Urinary bladder (tissue), 4 donors: ENCODE data around the gene ITGB5. TPM values are rescaled to one million over a fixed set of nuclear protein-coding genes. Genes with fewer than 3 reads are reported as not detected.
"Not testable (repeated sequence)": the region's sequence is repeated elsewhere in the genome, so short reads cannot be mapped to it uniquely, and the experiment has no call there.

Experiments used
- DNase-seq: peaks from one replicate; pipeline ENCODE4 v3.0.0-alpha.2; 2015; ENCODE audit errors: extremely low spot score
- H3K27ac ChIP-seq: one replicate; pipeline ENCODE4 v1.5.1; 2013; ENCODE audit warnings: low read depth, mild to moderate bottlenecking, moderate library complexity
- H3K36me3 ChIP-seq: one replicate; pipeline ENCODE4 v1.6.1; 2013; ENCODE audit warnings: mild to moderate bottlenecking, moderate library complexity; ENCODE audit not compliant: insufficient read depth
- H3K4me1 ChIP-seq: one replicate; pipeline ENCODE4 v1.6.1; 2013; ENCODE audit warnings: mild to moderate bottlenecking, moderate library complexity; ENCODE audit not compliant: insufficient read depth
- H3K4me3 ChIP-seq: one replicate; pipeline ENCODE4 v1.5.1; 2013; ENCODE audit warnings: low read depth, low read length
- WGBS: extraction: QIAGEN DNeasy Blood & Tissue Kit; methylation state at CpG from one replicate; pipeline ENCODE4 v1.1.7; 2013; 5-methylcytosine and 5-hydroxymethylcytosine counted together
- polyA plus RNA-seq: library from polyadenylated mRNA; stranded (reverse); fragments of 200-250 nt; gene quantifications from one replicate; pipeline ENCODE4 v1.2.3, GENCODE V29; 2013
- total RNA-seq: library from RNA; depleted of rRNA; stranded (reverse); fragments of >200 nt; gene quantifications from one replicate; pipeline ENCODE4 v1.2.3, GENCODE V29; 2014
- donor health status: healthy with polysubstance abuse.
- donor health status: healthy.

The ITGB5 gene
- total and polyA plus RNA-seq, 2 donors = 32.9 to 77.2 TPM

DNA sequence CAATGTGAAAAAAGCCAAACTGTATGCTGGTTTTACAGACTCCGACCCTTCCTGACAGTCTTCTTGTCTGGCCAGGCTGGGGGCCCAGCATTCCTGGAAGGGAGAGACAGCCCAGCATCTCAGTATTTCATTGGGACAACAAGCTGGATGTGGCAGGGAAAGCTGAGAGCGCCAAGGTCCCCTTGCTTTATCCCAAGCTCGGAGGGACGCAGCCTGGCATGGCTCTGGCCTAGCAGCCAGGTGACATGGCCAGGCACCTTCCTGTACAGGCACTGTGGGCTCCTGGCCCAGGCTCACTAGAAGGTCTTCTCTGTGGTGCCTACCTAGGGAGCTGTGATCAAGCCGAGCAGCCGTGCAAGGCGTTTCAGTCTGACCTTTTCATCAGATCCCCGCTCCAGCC is 124.0 kb downstream of the ITGB5 start:
- DNase-seq = no peak
- Histone ChIP-seq H3K36me3 (no peaks in the 10 kb centered on the region), H3K27ac (no peak overlapping the region), H3K4me1 (no peaks in the 10 kb centered on the region), H3K4me3 (no peak overlapping the region)
- WGBS = 96% methylated on average over 8 of the region's 8 CpGs

DNA sequence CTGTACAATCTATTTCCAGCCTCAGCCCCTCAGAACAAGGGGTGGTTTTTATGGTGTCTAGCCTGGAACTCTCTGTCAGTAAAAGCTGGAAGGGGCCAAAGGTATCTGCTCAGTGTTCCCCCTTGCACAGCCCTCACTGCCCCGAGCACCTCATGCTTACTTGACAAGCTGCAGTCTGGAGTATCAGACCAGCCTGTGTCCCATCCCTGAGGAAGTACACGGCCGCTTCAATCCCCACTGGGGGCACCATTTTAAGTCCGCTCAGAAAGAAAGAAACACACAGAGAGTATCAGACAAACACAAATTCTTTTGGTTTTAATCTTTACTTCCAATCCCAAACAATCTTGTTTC is 124.5 kb downstream of the ITGB5 start:
- Histone ChIP-seq H3K4me1 (no peaks in the 10 kb centered on the region), H3K36me3 (no peaks in the 10 kb centered on the region), H3K27ac (no peak overlapping the region), H3K4me3 (no peak overlapping the region)
- no peak for DNase-seq
- 93% methylated on average over 4 of the region's 4 CpGs for WGBS

DNA sequence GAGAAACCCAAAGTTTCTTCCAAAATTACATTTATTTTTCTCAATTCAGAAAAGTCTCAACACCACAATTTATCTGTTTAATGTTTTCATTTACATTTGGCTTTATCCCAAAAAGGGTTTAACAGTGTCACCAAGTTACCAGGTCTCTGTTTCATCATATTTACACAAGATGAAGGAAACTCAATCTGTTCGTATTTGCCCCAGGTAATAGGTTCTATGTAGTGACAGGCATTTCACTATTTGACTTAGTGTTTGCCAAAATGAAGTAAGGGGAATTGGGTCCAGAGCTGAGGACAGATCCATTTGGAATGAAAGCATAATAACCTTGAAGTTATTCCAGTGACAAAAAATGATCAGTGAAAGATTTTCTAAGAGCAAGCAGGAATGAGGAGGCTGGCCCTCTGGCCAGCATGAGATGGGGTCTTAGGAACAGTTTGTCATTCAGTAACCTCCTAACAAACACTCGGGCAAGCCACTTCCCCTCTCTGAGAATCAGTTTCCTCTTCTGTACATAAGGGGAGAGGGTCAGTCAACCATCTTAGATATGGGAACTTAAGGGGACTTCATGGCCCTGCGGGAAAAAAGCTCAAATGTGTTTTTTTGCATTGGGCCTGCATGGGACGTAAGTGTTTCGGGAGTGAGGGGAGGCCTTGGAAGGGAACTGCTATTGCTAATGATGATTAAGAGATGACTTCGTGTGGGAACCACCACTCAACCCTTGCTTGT is 125.1 kb downstream of the ITGB5 start:
- no peak overlapping the region for H3K27ac ChIP-seq
- H3K36me3 ChIP-seq = no peaks in the 10 kb centered on the region
- WGBS = 81% methylated on average over 6 of the region's 6 CpGs
- no peak for DNase-seq
- no peak overlapping the region for H3K4me3 ChIP-seq
- H3K4me1 ChIP-seq = no peaks in the 10 kb centered on the region

DNA sequence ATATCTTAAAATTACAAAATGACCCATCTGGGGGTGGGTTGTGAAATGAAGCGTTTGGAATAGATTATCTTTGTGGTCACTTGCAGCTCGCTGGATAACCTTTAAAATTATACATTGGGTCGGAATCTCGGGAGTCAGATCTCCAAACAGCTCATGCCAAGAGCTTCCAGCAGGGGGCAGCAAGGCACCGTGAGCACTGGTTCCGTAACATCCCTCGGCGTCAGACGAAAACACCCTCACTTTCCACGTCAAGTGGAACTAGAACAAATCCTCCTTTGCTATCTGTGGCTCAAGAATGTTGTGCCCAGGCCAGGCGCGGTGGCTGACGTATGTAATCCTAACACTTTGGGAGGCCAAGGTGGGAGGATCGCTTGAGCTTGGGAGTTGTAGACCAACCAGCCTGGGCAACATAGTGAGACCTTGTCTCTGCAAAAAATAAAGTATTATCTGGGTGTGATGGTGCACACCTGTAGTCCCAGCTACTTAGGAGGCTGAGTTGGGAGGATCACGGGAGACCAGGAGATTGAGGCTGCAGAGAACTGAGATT is 125.8 kb downstream of the ITGB5 start:
- peak; percentile 64 for DNase-seq
- H3K4me3 ChIP-seq = no peak overlapping the region
- no peaks in the 10 kb centered on the region for H3K4me1 ChIP-seq
- H3K27ac ChIP-seq = no peak overlapping the region
- H3K36me3 ChIP-seq = no peaks in the 10 kb centered on the region
- WGBS = 8% methylated on average over 15 of the region's 15 CpGs

DNA sequence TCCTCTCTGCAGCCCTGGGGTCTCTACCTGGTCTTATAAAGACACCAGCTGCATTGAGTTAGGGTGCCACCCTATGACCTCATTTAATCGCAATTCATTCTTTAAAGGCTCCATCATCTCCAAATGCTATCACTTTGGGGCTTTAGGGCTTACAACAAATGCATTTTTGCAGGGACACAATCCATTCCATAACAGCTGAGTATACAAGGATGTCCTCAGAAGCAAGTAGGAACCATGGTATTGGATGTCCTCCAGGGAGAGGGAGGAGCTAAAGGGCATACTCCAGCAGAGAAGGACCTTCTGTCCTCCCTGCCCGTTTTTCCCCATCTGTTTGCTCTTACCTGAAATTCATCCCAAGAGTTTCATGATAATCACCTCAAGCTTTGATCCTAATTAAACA is 126.6 kb downstream of the ITGB5 start:
- Histone ChIP-seq H3K4me1 (no peaks in the 10 kb centered on the region), H3K36me3 (no peaks in the 10 kb centered on the region), H3K4me3 (no peak overlapping the region), H3K27ac (no peak overlapping the region)
- WGBS = 41% methylated on average over 2 of the region's 2 CpGs
- DNase-seq = no peak

DNA sequence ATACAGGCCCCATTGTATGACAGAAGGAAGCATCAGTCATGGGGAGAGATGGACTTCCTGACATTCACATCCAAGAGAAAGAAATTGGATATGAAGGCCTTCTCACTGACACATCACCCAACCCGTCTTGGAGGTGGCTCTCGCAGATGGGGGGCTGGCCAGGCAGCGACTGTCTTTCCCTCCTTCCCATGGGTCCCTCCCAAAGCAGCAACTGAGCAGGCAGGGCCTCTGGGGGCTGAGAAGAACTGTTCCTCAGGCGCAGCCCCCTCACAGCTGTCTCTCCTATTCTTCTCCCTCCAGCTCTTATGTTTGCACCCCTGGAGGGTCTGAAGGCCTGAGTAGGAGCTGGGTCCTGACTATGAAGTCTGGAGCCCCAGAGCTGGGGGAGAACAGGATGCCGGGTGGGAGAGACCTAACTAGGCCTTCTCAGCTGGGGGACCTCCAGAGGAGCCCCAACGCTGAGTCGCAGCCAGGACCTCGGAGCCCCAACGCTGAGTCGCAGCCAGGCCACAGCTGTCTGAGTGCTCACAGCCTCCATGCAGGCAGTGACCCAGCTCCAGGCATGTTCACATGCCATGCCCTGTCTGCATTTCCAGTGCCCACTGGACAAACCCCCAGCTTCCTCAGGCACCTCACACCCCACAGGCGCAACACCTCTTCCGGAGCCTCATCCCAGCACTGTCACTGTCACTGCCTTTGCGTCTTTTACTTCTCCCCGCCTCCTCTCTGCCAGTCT is 127.3 kb downstream of the ITGB5 start:
- WGBS = 84% methylated on average over 14 of the region's 14 CpGs
- Histone ChIP-seq H3K4me1 (no peaks in the 10 kb centered on the region), H3K27ac (no peak overlapping the region), H3K36me3 (no peaks in the 10 kb centered on the region), H3K4me3 (no peak overlapping the region)
- DNase-seq = no peak

DNA sequence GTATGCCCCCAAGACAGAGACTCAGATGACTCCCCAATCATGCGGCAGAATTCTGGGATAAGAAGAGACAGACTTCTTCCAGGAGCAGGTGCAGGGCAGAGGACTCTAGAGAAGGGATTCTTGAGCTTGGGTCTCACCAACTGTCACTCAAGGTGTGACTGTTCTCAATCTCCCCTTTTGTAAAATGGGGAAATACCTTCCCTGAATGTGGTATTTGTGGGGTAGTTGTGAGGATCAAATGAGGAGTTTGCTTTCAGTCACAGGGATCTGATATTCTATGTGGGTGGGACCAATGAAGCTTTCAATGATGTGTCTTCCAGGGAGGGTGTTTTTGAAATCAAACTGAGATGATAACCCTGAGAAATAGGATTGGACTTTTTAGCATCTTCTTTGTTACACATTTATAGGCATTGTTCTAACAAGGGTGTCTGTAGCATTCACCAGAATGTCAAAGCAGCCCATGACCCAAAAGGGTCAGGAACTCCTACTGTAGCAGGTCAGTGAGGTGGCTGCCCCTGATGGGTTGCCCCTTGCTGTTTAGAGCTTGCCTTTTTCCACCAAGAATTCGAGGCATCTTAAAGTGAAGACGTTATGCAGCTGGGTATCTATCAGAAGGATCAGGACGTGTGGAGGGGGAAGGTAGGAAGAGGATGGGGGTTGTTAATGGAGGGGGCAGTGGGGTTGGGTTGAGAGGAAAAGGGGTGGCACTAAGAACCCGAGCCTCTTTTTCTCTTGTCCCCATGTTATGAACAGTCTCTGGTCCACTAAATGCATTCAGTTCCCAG is 128.1 kb downstream of the ITGB5 start:
- H3K27ac ChIP-seq = no peak overlapping the region
- H3K4me3 ChIP-seq = no peak overlapping the region
- no peak for DNase-seq
- no peaks in the 10 kb centered on the region for H3K4me1 ChIP-seq
- H3K36me3 ChIP-seq = no peaks in the 10 kb centered on the region
- WGBS = 69% methylated on average over 5 of the region's 5 CpGs

DNA sequence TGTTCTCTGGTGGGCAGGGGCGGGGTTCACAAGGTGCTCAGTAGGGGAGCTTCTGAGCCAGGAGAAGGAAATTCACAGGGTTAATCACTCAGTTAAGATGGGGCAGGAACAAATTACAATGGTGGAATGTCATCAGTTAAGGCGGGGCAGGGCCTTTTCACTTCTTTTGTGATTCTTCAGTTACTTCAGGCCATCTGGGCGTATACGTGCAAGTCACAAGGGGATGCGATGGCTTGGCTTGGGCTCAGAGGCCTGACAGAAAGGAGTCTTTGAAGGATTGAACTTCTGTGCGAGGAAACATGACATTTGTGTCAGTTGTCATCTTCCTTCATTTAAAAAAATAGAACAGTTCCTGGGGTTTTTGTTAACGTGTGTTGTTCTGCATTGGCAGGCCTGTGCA is 129.2 kb downstream of the ITGB5 start:
- H3K4me3 ChIP-seq, H3K27ac ChIP-seq, H3K36me3 ChIP-seq, DNase-seq, H3K4me1 ChIP-seq: not testable (repeated sequence)
- WGBS = 87% methylated on average over 7 of the region's 7 CpGs

DNA sequence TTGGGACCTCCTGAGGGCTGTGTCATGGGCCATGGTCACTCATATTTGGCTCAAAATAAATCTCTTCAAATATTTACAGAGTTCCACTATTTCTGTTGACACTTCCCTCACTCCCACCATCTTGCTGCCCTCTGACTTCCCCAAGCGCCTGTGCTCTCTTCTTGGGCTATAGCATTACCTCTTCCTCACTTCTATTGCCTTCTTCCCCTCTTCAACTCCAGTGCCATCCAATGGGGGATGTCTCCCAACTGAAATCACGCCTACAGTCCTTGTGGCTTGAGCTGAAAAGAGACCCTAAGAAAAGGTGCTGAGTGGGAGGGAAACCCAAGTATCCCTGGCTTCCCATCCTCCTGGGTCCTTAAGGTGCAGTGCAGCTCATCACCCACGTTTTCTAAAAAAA is 135.1 kb downstream of the ITGB5 start:
- 81% methylated on average over 3 of the region's 3 CpGs for WGBS
- no peak for DNase-seq
- no peaks in the 10 kb centered on the region for H3K4me1 ChIP-seq
- no peak overlapping the region for H3K4me3 ChIP-seq
- H3K27ac ChIP-seq = no peak overlapping the region
- no peaks in the 10 kb centered on the region for H3K36me3 ChIP-seq

DNA sequence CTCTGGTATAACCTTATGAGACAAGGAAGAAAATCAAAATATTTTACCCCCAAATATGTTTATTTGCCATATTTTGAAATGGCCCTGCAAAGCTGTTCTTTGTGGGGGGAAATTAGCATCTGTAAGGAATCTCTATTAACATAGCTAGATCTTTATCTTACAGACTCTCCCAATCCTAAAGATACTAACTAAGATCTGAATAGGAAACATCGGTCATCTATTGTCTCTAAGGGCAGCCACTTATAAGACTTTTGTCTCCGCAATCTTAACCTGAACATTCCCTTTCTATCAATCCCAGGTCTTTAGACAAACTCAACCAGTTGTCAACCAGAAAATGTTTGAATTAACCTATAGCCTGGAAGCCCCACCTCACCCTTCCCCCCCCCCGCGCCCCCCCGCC is 135.7 kb downstream of the ITGB5 start:
- 73% methylated on average over 5 of the region's 5 CpGs for WGBS
- DNase-seq = no peak
- Histone ChIP-seq H3K36me3 (no peaks in the 10 kb centered on the region), H3K27ac (no peak overlapping the region), H3K4me1 (no peaks in the 10 kb centered on the region), H3K4me3 (no peak overlapping the region)

DNA sequence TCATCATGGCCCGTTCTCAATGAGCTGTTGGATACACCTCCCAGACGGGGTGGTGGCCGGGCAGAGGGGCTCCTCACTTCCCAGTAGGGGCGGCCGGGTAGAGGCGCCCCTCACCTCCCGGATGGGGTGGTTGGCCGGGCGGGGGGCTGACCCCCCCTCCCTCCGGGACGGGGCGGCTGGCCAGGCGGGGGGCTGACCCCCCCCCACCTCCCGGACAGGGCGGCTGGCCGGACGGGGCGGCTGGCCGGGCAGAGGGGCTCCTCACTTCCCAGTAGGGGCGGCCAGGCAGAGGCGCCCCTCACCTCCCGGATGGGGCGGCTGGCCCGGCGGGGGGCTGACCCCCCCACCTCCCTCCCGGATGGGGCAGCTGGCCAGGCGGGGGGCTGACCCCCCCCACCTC is 137.3 kb downstream of the ITGB5 start:
- H3K4me3 ChIP-seq = not testable (repeated sequence)

DNA sequence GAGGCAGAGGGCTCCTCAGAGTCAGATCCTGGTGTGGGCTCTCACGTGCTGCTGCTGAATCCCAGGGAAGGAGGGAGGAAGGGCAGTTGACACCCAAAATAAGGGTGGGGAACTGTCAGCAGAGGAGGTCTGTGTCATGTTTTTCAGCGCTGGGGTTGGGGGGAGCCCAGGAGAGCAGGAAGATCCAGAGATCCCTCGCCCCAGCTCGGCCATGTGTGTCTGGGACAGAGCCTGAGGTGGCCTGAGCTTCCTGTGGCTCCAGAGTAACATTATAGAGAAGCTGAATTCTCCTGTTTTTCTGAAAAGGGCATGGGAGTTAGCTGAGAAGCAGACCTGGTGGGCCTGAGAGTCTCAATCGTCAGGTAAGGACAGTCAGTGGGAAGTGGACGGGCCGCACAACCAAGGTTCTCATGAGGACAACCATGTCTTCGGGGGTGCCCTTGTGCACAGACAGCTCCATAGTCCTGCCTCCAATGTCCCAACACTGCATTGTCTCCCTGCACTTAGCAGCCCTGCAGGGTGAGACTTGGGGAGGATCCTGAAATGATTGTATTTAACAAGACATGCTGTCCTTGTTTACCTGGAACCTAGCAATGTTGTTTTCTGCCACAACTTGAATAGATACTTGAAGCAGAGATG is 138.5 kb downstream of the ITGB5 start:
- WGBS = 83% methylated on average over 8 of the region's 8 CpGs
- H3K27ac ChIP-seq = no peak overlapping the region

More for the DNA sequence above, 137.3 kb downstream of the ITGB5 start:
- H3K36me3 ChIP-seq, DNase-seq, H3K4me1 ChIP-seq, H3K27ac ChIP-seq: not testable (repeated sequence)
- 88% methylated on average over 16 of the region's 27 CpGs for WGBS

More for the DNA sequence above, 138.5 kb downstream of the ITGB5 start:
- peaks cover 5% of the 10 kb centered on the region for H3K36me3 ChIP-seq
- DNase-seq = no peak
- H3K4me1 ChIP-seq = no peaks in the 10 kb centered on the region
- no peak overlapping the region for H3K4me3 ChIP-seq
